G401 (cell line): ENCODE results near the gene KCNQ1. TPM values are rescaled to one million over a fixed set of nuclear protein-coding genes. Genes with fewer than 3 reads are reported as not detected.

Experiments used
- DNase-seq: peaks from one replicate; pipeline ENCODE4 v3.0.0-alpha.2; 2015; ENCODE audit warnings: low spot score
- in situ Hi-C: cut with HindIII; loops from 2 replicates; pipeline ENCODE4 v1.10.0; 2016; ENCODE audit warnings: low sequenced_read_pairs, mixed read lengths
- total RNA-seq: library from RNA; depleted of rRNA; stranded (reverse); fragments of >200 nt; shearing (Covaris generic); gene quantifications from 2 replicates; pipeline ENCODE4 v1.2.3, GENCODE V29; 2014

Gene KCNQ1
- total RNA-seq, 1 experiment from 2014 or later: 0.85 TPM

GRCh38 chr11:2421996-2422395 lies 22.8 kb upstream of the KCNQ1 start:
- no peak for DNase-seq
- in situ Hi-C loops: no loop called here

- in situ Hi-C loops: no loop called here
- DNase-seq: no peak
These were observed 22.2 kb upstream of the KCNQ1 start for GRCh38 chr11:2422461-2423156.

- DNase-seq: no peak
- in situ Hi-C loops: no loop called here
These were observed 21.4 kb upstream of the KCNQ1 start for GRCh38 chr11:2423157-2424025.

- in situ Hi-C loops: no loop called here
- no peak for DNase-seq
These were observed 19.9 kb upstream of the KCNQ1 start for GRCh38 chr11:2424811-2425495.

GRCh38 chr11:2425506-2425905 lies 19.3 kb upstream of the KCNQ1 start:
- in situ Hi-C loops: no loop called here
- DNase-seq: no peak

GRCh38 chr11:2426221-2426620 lies 18.6 kb upstream of the KCNQ1 start:
- in situ Hi-C loops: no loop called here
- no peak for DNase-seq

- in situ Hi-C loops: no loop called here
- no peak for DNase-seq
These were observed 17.8 kb upstream of the KCNQ1 start for GRCh38 chr11:2426826-2427521.

GRCh38 chr11:2427721-2428321 lies 17.0 kb upstream of the KCNQ1 start:
- DNase-seq: no peak
- in situ Hi-C loops: no loop called here

- peak; percentile 34 for DNase-seq
- in situ Hi-C loops: no loop called here
These were observed 16.4 kb upstream of the KCNQ1 start for GRCh38 chr11:2428322-2428795.

GRCh38 chr11:2431395-2431794 lies 13.4 kb upstream of the KCNQ1 start:
- no peak for DNase-seq
- in situ Hi-C loops: no loop called here

GRCh38 chr11:2432171-2432621 lies 12.6 kb upstream of the KCNQ1 start:
- in situ Hi-C loops: no loop called here
- no peak for DNase-seq

- in situ Hi-C loops: no loop called here
- no peak for DNase-seq
These were observed 12.2 kb upstream of the KCNQ1 start for GRCh38 chr11:2432628-2433071.

- in situ Hi-C loops: no loop called here
- no peak for DNase-seq
These were observed 11.5 kb upstream of the KCNQ1 start for GRCh38 chr11:2433106-2433925.

GRCh38 chr11:2434008-2434407 lies 10.8 kb upstream of the KCNQ1 start:
- no peak for DNase-seq
- in situ Hi-C loops: no loop called here

- in situ Hi-C loops: no loop called here
- no peak for DNase-seq
These were observed 10.1 kb upstream of the KCNQ1 start for GRCh38 chr11:2434506-2435255.

GRCh38 chr11:2435288-2436012 lies 9.4 kb upstream of the KCNQ1 start:
- in situ Hi-C loops: no loop called here
- no peak for DNase-seq

- in situ Hi-C loops: no loop called here
These were observed 8.7 kb upstream of the KCNQ1 start for GRCh38 chr11:2436013-2436520.

More at GRCh38 chr11:2436013-2436520, 8.7 kb upstream of the KCNQ1 start:
- DNase-seq: no peak
